SK-N-SH (cell line): ENCODE data around the gene RIMS4. TPM values are rescaled to one million over a fixed set of nuclear protein-coding genes. Genes with fewer than 3 reads are reported as not detected.

Experiments
- CTCF ChIA-PET: fragments of 300-600, 350-600 bp; formaldehyde crosslinking; extraction: SDS; loops from one replicate; lab custom pipeline; 2021; lab: Yijun Ruan, JAX
- POLR2A ChIA-PET: fragments of 350-600 bp; sonication (Branson Sonifier 250); formaldehyde crosslinking; extraction: SDS; loops from one replicate; lab custom pipeline; 2020; ENCODE audit warnings: antibody characterized with exemption, inconsistent platforms; lab: Yijun Ruan, JAX
- DNase-seq: peaks from one replicate; pipeline ENCODE4 v3.0.0; 2012
- H2AFZ ChIP-seq: fragments of 200-600 bp; sonication (generic); 2 replicates; pipeline ENCODE4 v1.8.1; 2016; ENCODE audit warnings: antibody characterized with exemption, mild to moderate bottlenecking, low read depth
- H3F3A ChIP-seq: fragments of 200-600 bp; sonication (generic); replicated peaks from 2 replicates; pipeline ENCODE3; 2016; ENCODE audit warnings: antibody characterized with exemption, mild to moderate bottlenecking; ENCODE audit not compliant: insufficient read depth
- H3K27ac ChIP-seq, 2 experiments: fragments of 200-500 bp in 1 of 2; fragments of 200-600 bp in 1 of 2; sonication (Bioruptor generic) in 1 of 2; sonication (generic), shearing (Covaris generic) in 1 of 2; 2 replicates each; pipeline versions ENCODE4 v1.5.1 to v1.6.1; 2014 to 2016; ENCODE audit warnings: low read depth in 2 of 2, inconsistent platforms in 1 of 2, low read length in 1 of 2, mild to moderate bottlenecking in 1 of 2, mixed read lengths in 1 of 2
- H3K27me3 ChIP-seq: fragments of 200-600 bp; sonication (generic), shearing (Covaris generic); 2 replicates; pipeline ENCODE4 v1.6.1; 2016; ENCODE audit warnings: mixed run types; ENCODE audit not compliant: insufficient read depth
- H3K36me3 ChIP-seq, 2 experiments: fragments of 200-500 bp in 1 of 2; fragments of 200-600 bp in 1 of 2; sonication (Bioruptor generic) in 1 of 2; sonication (generic) in 1 of 2; replicated peaks in 1 of 2; 2 replicates each; pipeline versions ENCODE3 to v1.5.1; 2014 to 2016; ENCODE audit warnings: low read length in 1 of 2, mild to moderate bottlenecking in 1 of 2; ENCODE audit not compliant: insufficient read depth in 2 of 2, control insufficient read depth in 1 of 2
- H3K4me1 ChIP-seq, 2 experiments: fragments of 200-500 bp in 1 of 2; fragments of 200-600 bp in 1 of 2; sonication (Bioruptor generic) in 1 of 2; sonication (generic), shearing (Covaris generic) in 1 of 2; 2 replicates each; pipeline versions ENCODE4 v1.5.1 to v1.6.1; 2014 to 2016; ENCODE audit warnings: low read depth in 1 of 2, low read length in 1 of 2, mixed run types in 1 of 2; ENCODE audit not compliant: insufficient read depth in 2 of 2, control insufficient read depth in 1 of 2
- H3K4me2 ChIP-seq: fragments of 200-600 bp; sonication (generic), shearing (Covaris generic); 2 replicates; pipeline ENCODE4 v1.6.1; 2017; ENCODE audit warnings: mixed run types
- H3K4me3 ChIP-seq, 2 experiments: fragments of 200-500 bp in 1 of 2; fragments of 200-600 bp in 1 of 2; sonication (Bioruptor generic) in 1 of 2; sonication (generic), shearing (Covaris generic) in 1 of 2; 2 replicates each; pipeline versions ENCODE4 v1.5.1 to v1.8.1; 2014 to 2016; ENCODE audit warnings: low read depth in 2 of 2, inconsistent platforms in 1 of 2, low read length in 1 of 2, mild to moderate bottlenecking in 1 of 2, mixed read lengths in 1 of 2, moderate library complexity in 1 of 2
- H3K79me2 ChIP-seq: fragments of 200-600 bp; sonication (generic); 2 replicates; pipeline ENCODE4 v1.8.1; 2017; ENCODE audit warnings: mild to moderate bottlenecking; ENCODE audit not compliant: insufficient read depth
- H3K9ac ChIP-seq: fragments of 200-600 bp; sonication (generic); 2 replicates; pipeline ENCODE4 v1.6.1; 2017; ENCODE audit warnings: mixed run types
- H3K9me2 ChIP-seq: fragments of 200-600 bp; sonication (generic); 2 replicates; pipeline ENCODE4 v1.6.1; 2017; ENCODE audit warnings: mixed run types
- H3K9me3 ChIP-seq: fragments of 200-600 bp; sonication (generic); 2 replicates; pipeline ENCODE4 v1.6.1; 2017; ENCODE audit warnings: mixed run types, mild to moderate bottlenecking, moderate library complexity
- H4K20me1 ChIP-seq: fragments of 200-600 bp; sonication (generic); 2 replicates; pipeline ENCODE4 v1.6.1; 2017; ENCODE audit warnings: mild to moderate bottlenecking, mixed run types; ENCODE audit not compliant: insufficient read depth
- CHD2 ChIP-seq: fragments of 150-350 bp; IDR thresholded peaks from 2 replicates; pipeline ENCODE4 v1.6.1; 2018; ENCODE audit warnings: low read length; ENCODE audit not compliant: partially characterized antibody
- GATA2 ChIP-seq: sonication (generic); formaldehyde crosslinking; IDR thresholded peaks from 2 replicates; pipeline ENCODE4 v1.5.0; 2020; ENCODE audit warnings: mild to moderate bottlenecking, missing genetic modification reagents
- JUND ChIP-seq: IDR thresholded peaks from 2 replicates; pipeline ENCODE4 v1.4.0; 2012
- RAD21 ChIP-seq: IDR thresholded peaks from 2 replicates; pipeline ENCODE4 v1.6.1; 2012; ENCODE audit warnings: mild to moderate bottlenecking, low read length
- RFX5 ChIP-seq: IDR thresholded peaks from 2 replicates; pipeline ENCODE4 v1.6.1; 2012; ENCODE audit warnings: mild to moderate bottlenecking, improper control_type of control experiment, low read length
- SMC3 ChIP-seq: IDR thresholded peaks from 2 replicates; pipeline ENCODE4 v1.6.1; 2012; ENCODE audit warnings: low read depth, low read length, improper control_type of control experiment
- TEAD4 ChIP-seq: IDR thresholded peaks from 2 replicates; pipeline ENCODE4 v1.4.0; 2012; ENCODE audit warnings: mild to moderate bottlenecking, borderline replicate concordance; ENCODE audit not compliant: insufficient read depth
- YY1 ChIP-seq: IDR thresholded peaks from 2 replicates; pipeline ENCODE4 v1.4.0; 2012; ENCODE audit warnings: low read depth, mild to moderate bottlenecking
- WGBS: methylation state at CpG from one replicate; pipeline ENCODE4 v1.1.6; 2017; ENCODE audit warnings: low lambda C conversion rate; 5-methylcytosine and 5-hydroxymethylcytosine counted together
- polyA plus RNA-seq, 3 experiments: library from polyadenylated mRNA; depleted of rRNA; stranded (reverse); fragments of >200 nt; gene quantifications; 2 replicates each; pipeline ENCODE4 v1.2.3, GENCODE V29; 2012
- TF ChIP-seq, protein P1 (sequence below): IDR thresholded peaks from 2 replicates; pipeline ENCODE4 v1.4.0; 2012; ENCODE audit warnings: low read depth, borderline replicate concordance
- TF ChIP-seq, protein P2 (sequence below): fragments of 150-350 bp; IDR thresholded peaks from 2 replicates; pipeline ENCODE4 v1.6.1; 2017; ENCODE audit warnings: antibody characterized with exemption, low read length, low read depth, borderline replicate concordance
- TF ChIP-seq, protein P3 (sequence below): fragments of 200-600 bp; sonication (generic); IDR thresholded peaks from 2 replicates; pipeline ENCODE4 v1.6.1; 2017; ENCODE audit warnings: antibody characterized with exemption, mild to moderate bottlenecking, moderate library complexity
- TF ChIP-seq, protein P4 (sequence below): IDR thresholded peaks from 2 replicates; pipeline ENCODE4 v1.4.0; 2012; ENCODE audit warnings: low read depth, borderline replicate concordance
- TF ChIP-seq, protein P5 (sequence below): IDR thresholded peaks from 2 replicates; pipeline ENCODE4 v1.4.0; 2012; ENCODE audit warnings: low read depth

RIMS4 gene
- polyA plus RNA-seq, 1 of the 3 experiments (the other 2 are of a cell fraction): 0.13 TPM

DNA sequence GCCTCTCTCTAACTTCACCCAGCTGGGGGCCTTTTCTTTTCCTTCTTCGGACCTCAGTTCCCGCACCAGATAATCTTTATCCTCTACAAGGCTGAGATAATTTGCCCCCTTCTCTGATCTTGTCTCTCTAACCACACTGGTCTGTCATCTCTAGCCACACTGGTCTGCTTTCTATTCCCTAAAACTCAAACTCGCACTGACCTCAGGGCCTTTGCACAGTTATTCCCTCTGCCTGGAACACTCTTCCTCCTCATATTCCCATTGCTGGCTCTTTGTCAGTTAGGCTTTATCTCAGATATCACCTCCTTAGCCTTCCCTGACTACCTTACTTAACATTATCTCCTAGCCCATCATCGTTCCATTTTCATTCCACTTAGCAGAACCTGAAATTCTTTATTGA, 7.6 kb downstream of the RIMS4 start:
- no peaks in the 10 kb centered on the region for H3K9me2 ChIP-seq
- H3K36me3 ChIP-seq: no peaks in the 10 kb centered on the region
- no peak overlapping the region for H2AFZ ChIP-seq
- H3K79me2 ChIP-seq: no peaks in the 10 kb centered on the region
- H3K9ac ChIP-seq: no peak overlapping the region
- H3K27me3 ChIP-seq: peaks cover 8% of the 10 kb centered on the region; the same call in 1 of the 2 replicates
- 85% methylated on average over 4 of the region's 4 CpGs for WGBS
- H3F3A ChIP-seq: no peaks in the 10 kb centered on the region
- H3K27ac ChIP-seq: peak overlapping the region in 1 of 2 experiments; percentile 76; a peak in 2 of 4 replicates
- H3K9me3 ChIP-seq: no peaks in the 10 kb centered on the region
- TF ChIP-seq, protein P1, sequence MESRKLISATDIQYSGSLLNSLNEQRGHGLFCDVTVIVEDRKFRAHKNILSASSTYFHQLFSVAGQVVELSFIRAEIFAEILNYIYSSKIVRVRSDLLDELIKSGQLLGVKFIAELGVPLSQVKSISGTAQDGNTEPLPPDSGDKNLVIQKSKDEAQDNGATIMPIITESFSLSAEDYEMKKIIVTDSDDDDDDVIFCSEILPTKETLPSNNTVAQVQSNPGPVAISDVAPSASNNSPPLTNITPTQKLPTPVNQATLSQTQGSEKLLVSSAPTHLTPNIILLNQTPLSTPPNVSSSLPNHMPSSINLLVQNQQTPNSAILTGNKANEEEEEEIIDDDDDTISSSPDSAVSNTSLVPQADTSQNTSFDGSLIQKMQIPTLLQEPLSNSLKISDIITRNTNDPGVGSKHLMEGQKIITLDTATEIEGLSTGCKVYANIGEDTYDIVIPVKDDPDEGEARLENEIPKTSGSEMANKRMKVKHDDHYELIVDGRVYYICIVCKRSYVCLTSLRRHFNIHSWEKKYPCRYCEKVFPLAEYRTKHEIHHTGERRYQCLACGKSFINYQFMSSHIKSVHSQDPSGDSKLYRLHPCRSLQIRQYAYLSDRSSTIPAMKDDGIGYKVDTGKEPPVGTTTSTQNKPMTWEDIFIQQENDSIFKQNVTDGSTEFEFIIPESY: no peak
- TF ChIP-seq SMC3 (no peak), YY1 (no peak), TEAD4 (no peak), JUND (no peak), RFX5 (no peak), GATA2 (CRISPR knock-in tag) (no peak), CHD2 (no peak), RAD21 (no peak)
- TF ChIP-seq, protein P2, sequence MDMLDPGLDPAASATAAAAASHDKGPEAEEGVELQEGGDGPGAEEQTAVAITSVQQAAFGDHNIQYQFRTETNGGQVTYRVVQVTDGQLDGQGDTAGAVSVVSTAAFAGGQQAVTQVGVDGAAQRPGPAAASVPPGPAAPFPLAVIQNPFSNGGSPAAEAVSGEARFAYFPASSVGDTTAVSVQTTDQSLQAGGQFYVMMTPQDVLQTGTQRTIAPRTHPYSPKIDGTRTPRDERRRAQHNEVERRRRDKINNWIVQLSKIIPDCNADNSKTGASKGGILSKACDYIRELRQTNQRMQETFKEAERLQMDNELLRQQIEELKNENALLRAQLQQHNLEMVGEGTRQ: no peak
- TF ChIP-seq, protein P3, sequence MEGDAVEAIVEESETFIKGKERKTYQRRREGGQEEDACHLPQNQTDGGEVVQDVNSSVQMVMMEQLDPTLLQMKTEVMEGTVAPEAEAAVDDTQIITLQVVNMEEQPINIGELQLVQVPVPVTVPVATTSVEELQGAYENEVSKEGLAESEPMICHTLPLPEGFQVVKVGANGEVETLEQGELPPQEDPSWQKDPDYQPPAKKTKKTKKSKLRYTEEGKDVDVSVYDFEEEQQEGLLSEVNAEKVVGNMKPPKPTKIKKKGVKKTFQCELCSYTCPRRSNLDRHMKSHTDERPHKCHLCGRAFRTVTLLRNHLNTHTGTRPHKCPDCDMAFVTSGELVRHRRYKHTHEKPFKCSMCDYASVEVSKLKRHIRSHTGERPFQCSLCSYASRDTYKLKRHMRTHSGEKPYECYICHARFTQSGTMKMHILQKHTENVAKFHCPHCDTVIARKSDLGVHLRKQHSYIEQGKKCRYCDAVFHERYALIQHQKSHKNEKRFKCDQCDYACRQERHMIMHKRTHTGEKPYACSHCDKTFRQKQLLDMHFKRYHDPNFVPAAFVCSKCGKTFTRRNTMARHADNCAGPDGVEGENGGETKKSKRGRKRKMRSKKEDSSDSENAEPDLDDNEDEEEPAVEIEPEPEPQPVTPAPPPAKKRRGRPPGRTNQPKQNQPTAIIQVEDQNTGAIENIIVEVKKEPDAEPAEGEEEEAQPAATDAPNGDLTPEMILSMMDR: no peak
- TF ChIP-seq, protein P4, sequence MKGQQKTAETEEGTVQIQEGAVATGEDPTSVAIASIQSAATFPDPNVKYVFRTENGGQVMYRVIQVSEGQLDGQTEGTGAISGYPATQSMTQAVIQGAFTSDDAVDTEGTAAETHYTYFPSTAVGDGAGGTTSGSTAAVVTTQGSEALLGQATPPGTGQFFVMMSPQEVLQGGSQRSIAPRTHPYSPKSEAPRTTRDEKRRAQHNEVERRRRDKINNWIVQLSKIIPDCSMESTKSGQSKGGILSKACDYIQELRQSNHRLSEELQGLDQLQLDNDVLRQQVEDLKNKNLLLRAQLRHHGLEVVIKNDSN: no peak
- TF ChIP-seq, protein P5, sequence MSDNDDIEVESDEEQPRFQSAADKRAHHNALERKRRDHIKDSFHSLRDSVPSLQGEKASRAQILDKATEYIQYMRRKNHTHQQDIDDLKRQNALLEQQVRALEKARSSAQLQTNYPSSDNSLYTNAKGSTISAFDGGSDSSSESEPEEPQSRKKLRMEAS: no peak
- ChIA-PET CTCF (interaction anchor here (0.8 to 3.1 kb wide), 8 partner anchors 13 to 118 kb away, joined by 3 to 14 read pairs (median 6); no protein-coding TSS in a partner anchor), POLR2A (interaction anchor here (0.7 to 1.0 kb wide), 2 partner anchors 40 to 55 kb away, joined by 3 read pairs; no protein-coding TSS in a partner anchor)
- peaks cover 0 to 55% of the 10 kb centered on the region in 2 experiments; a peak in 2 of 4 replicates for H3K4me1 ChIP-seq
- H3K4me3 ChIP-seq: no peak overlapping the region
- no peaks in the 10 kb centered on the region for H4K20me1 ChIP-seq
- no peak for DNase-seq
- H3K4me2 ChIP-seq: no peak overlapping the region
